Nephron (organoid): ENCODE results near the gene HDHD3.

Experiments
- H3K27ac Mint-ChIP-seq, 3 experiments: 2 replicates each; pipeline ENCODE4 v1.8.0; 2020; ENCODE audit warnings: mixed read lengths in 3 of 3, mild to moderate bottlenecking in 2 of 3, moderate library complexity in 1 of 3
- H3K27me3 Mint-ChIP-seq: 2 replicates; pipeline ENCODE4 v1.8.0; 2021; ENCODE audit warnings: low read depth, mild to moderate bottlenecking, moderate library complexity, mixed read lengths
- H3K36me3 Mint-ChIP-seq: 2 replicates; pipeline ENCODE4 v1.8.0; 2020; ENCODE audit warnings: low read depth, mixed read lengths
- H3K4me1 Mint-ChIP-seq: 2 replicates; pipeline ENCODE4 v1.8.0; 2020; ENCODE audit warnings: mixed read lengths
- H3K4me3 Mint-ChIP-seq, 3 experiments: 2 replicates each; pipeline ENCODE4 v1.8.0; 2020; ENCODE audit warnings: mild to moderate bottlenecking in 3 of 3, mixed read lengths in 3 of 3, moderate library complexity in 2 of 3
- H3K9me3 Mint-ChIP-seq: 2 replicates; pipeline ENCODE4 v1.8.0; 2020; ENCODE audit warnings: mixed read lengths
- CTCF ChIP-seq, 3 experiments: fragments of 200-600 bp; sonication (generic); IDR thresholded peaks; one replicate each; pipeline ENCODE4 v1.5.0; 2021; ENCODE audit warnings: antibody characterized with exemption in 3 of 3; ENCODE audit not compliant: unreplicated experiment in 3 of 3

The HDHD3 gene

GRCh38 chr9:113361304-113362018 lies 15.3 kb downstream of the HDHD3 start:
- Mint-ChIP-seq H3K4me3 (no peak overlapping the region), H3K27me3 (peaks cover 16% of the 10 kb centered on the region), H3K9me3 (no peaks in the 10 kb centered on the region), H3K36me3 (no peaks in the 10 kb centered on the region), H3K27ac (peak overlapping the region in 2 of 3 experiments; percentile 19 to 53), H3K4me1 (peaks cover 7% of the 10 kb centered on the region)
- TF ChIP-seq CTCF (IDR thresholded peaks at IDR 0.05; ENCODE audit: unreplicated experiment in 3 of 3), result no peak

DNA sequence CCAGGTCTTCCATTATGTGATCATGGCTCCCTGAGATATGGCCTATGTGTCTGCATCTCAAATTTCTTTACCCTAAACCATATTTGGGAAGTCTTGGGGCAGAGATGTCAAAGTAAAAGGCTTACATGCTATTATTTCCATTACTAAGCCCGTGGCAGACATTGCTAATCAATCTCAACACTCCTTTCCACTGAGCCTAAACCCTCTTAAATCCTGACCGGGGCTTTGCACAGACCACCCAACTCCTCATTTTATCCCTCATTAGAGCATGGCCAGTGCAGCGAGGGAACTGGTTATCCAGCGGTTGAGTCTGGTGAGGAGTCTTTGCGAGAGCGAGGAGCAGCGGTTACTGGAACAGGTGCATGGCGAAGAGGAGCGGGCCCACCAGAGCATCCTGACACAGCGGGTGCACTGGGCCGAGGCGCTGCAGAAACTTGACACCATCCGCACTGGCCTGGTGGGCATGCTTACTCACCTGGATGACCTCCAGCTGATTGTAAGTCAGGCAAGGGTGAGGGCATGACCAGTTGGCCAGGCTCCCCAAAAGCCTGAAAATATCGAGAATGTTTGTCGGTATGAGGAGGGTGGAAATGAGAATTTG lies 16.4 kb downstream of the HDHD3 start:
- H3K4me3 Mint-ChIP-seq, result no peak overlapping the region
- no peak overlapping the region for H3K27ac Mint-ChIP-seq
- H3K4me1 Mint-ChIP-seq, result peaks cover 7% of the 10 kb centered on the region
- no peak for TF ChIP-seq CTCF (IDR thresholded peaks at IDR 0.05; ENCODE audit: unreplicated experiment in 3 of 3)
- peaks cover 24% of the 10 kb centered on the region for H3K27me3 Mint-ChIP-seq
- no peaks in the 10 kb centered on the region for H3K36me3 Mint-ChIP-seq
- H3K9me3 Mint-ChIP-seq, result no peaks in the 10 kb centered on the region

GRCh38 chr9:113359385-113359784 lies 17.4 kb downstream of the HDHD3 start:
- Mint-ChIP-seq H3K27me3 (peaks cover 30% of the 10 kb centered on the region), H3K4me3 (no peak overlapping the region), H3K4me1 (peaks cover 7% of the 10 kb centered on the region), H3K27ac (no peak overlapping the region), H3K9me3 (no peaks in the 10 kb centered on the region), H3K36me3 (no peaks in the 10 kb centered on the region)
- TF ChIP-seq CTCF (IDR thresholded peaks at IDR 0.05; ENCODE audit: unreplicated experiment in 3 of 3), result no peak

- no peak for TF ChIP-seq CTCF (IDR thresholded peaks at IDR 0.05; ENCODE audit: unreplicated experiment in 3 of 3)
- no peak overlapping the region for H3K27ac Mint-ChIP-seq
- no peak overlapping the region for H3K4me3 Mint-ChIP-seq
- H3K4me1 Mint-ChIP-seq, result peaks cover 7% of the 10 kb centered on the region
- H3K27me3 Mint-ChIP-seq, result peaks cover 50% of the 10 kb centered on the region
- peaks cover 4% of the 10 kb centered on the region for H3K9me3 Mint-ChIP-seq
- H3K36me3 Mint-ChIP-seq, result no peaks in the 10 kb centered on the region
Observed at GRCh38 chr9:113356686-113357292, 20.0 kb downstream of the HDHD3 start.

GRCh38 chr9:113355040-113355596 lies 21.7 kb downstream of the HDHD3 start:
- Mint-ChIP-seq H3K9me3 (peaks cover 4% of the 10 kb centered on the region), H3K4me3 (no peak overlapping the region), H3K27ac (no peak overlapping the region), H3K36me3 (no peaks in the 10 kb centered on the region), H3K4me1 (peaks cover 3% of the 10 kb centered on the region), H3K27me3 (peaks cover 62% of the 10 kb centered on the region)
- TF ChIP-seq CTCF (IDR thresholded peaks at IDR 0.05; ENCODE audit: unreplicated experiment in 3 of 3), result no peak
